SK-N-SH (cell line): ENCODE results near the gene PLA2G7. TPM values are rescaled to one million over a fixed set of nuclear protein-coding genes. Genes with fewer than 3 reads are reported as not detected.

Source experiments
- CTCF ChIA-PET: fragments of 300-600, 350-600 bp; formaldehyde crosslinking; extraction: SDS; loops from one replicate; lab custom pipeline; 2021; lab: Yijun Ruan, JAX
- POLR2A ChIA-PET: fragments of 350-600 bp; sonication (Branson Sonifier 250); formaldehyde crosslinking; extraction: SDS; loops from one replicate; lab custom pipeline; 2020; ENCODE audit warnings: antibody characterized with exemption, inconsistent platforms; lab: Yijun Ruan, JAX
- DNase-seq: peaks from one replicate; pipeline ENCODE4 v3.0.0; 2012
- H2AFZ ChIP-seq: fragments of 200-600 bp; sonication (generic); 2 replicates; pipeline ENCODE4 v1.8.1; 2016; ENCODE audit warnings: antibody characterized with exemption, mild to moderate bottlenecking, low read depth
- H3F3A ChIP-seq: fragments of 200-600 bp; sonication (generic); replicated peaks from 2 replicates; pipeline ENCODE3; 2016; ENCODE audit warnings: antibody characterized with exemption, mild to moderate bottlenecking; ENCODE audit not compliant: insufficient read depth
- H3K27ac ChIP-seq, 2 experiments: fragments of 200-500 bp in 1 of 2; fragments of 200-600 bp in 1 of 2; sonication (Bioruptor generic) in 1 of 2; sonication (generic), shearing (Covaris generic) in 1 of 2; 2 replicates each; pipeline versions ENCODE4 v1.5.1 to v1.6.1; 2014 to 2016; ENCODE audit warnings: low read depth in 2 of 2, inconsistent platforms in 1 of 2, low read length in 1 of 2, mild to moderate bottlenecking in 1 of 2, mixed read lengths in 1 of 2
- H3K27me3 ChIP-seq: fragments of 200-600 bp; sonication (generic), shearing (Covaris generic); 2 replicates; pipeline ENCODE4 v1.6.1; 2016; ENCODE audit warnings: mixed run types; ENCODE audit not compliant: insufficient read depth
- H3K36me3 ChIP-seq, 2 experiments: fragments of 200-500 bp in 1 of 2; fragments of 200-600 bp in 1 of 2; sonication (Bioruptor generic) in 1 of 2; sonication (generic) in 1 of 2; replicated peaks in 1 of 2; 2 replicates each; pipeline versions ENCODE3 to v1.5.1; 2014 to 2016; ENCODE audit warnings: low read length in 1 of 2, mild to moderate bottlenecking in 1 of 2; ENCODE audit not compliant: insufficient read depth in 2 of 2, control insufficient read depth in 1 of 2
- H3K4me1 ChIP-seq, 2 experiments: fragments of 200-500 bp in 1 of 2; fragments of 200-600 bp in 1 of 2; sonication (Bioruptor generic) in 1 of 2; sonication (generic), shearing (Covaris generic) in 1 of 2; 2 replicates each; pipeline versions ENCODE4 v1.5.1 to v1.6.1; 2014 to 2016; ENCODE audit warnings: low read depth in 1 of 2, low read length in 1 of 2, mixed run types in 1 of 2; ENCODE audit not compliant: insufficient read depth in 2 of 2, control insufficient read depth in 1 of 2
- H3K4me2 ChIP-seq: fragments of 200-600 bp; sonication (generic), shearing (Covaris generic); 2 replicates; pipeline ENCODE4 v1.6.1; 2017; ENCODE audit warnings: mixed run types
- H3K4me3 ChIP-seq, 2 experiments: fragments of 200-500 bp in 1 of 2; fragments of 200-600 bp in 1 of 2; sonication (Bioruptor generic) in 1 of 2; sonication (generic), shearing (Covaris generic) in 1 of 2; 2 replicates each; pipeline versions ENCODE4 v1.5.1 to v1.8.1; 2014 to 2016; ENCODE audit warnings: low read depth in 2 of 2, inconsistent platforms in 1 of 2, low read length in 1 of 2, mild to moderate bottlenecking in 1 of 2, mixed read lengths in 1 of 2, moderate library complexity in 1 of 2
- H3K79me2 ChIP-seq: fragments of 200-600 bp; sonication (generic); 2 replicates; pipeline ENCODE4 v1.8.1; 2017; ENCODE audit warnings: mild to moderate bottlenecking; ENCODE audit not compliant: insufficient read depth
- H3K9ac ChIP-seq: fragments of 200-600 bp; sonication (generic); 2 replicates; pipeline ENCODE4 v1.6.1; 2017; ENCODE audit warnings: mixed run types
- H3K9me2 ChIP-seq: fragments of 200-600 bp; sonication (generic); 2 replicates; pipeline ENCODE4 v1.6.1; 2017; ENCODE audit warnings: mixed run types
- H3K9me3 ChIP-seq: fragments of 200-600 bp; sonication (generic); 2 replicates; pipeline ENCODE4 v1.6.1; 2017; ENCODE audit warnings: mixed run types, mild to moderate bottlenecking, moderate library complexity
- H4K20me1 ChIP-seq: fragments of 200-600 bp; sonication (generic); 2 replicates; pipeline ENCODE4 v1.6.1; 2017; ENCODE audit warnings: mild to moderate bottlenecking, mixed run types; ENCODE audit not compliant: insufficient read depth
- CTCF ChIP-seq: fragments of 200-600 bp; sonication (generic); IDR thresholded peaks from 2 replicates; pipeline ENCODE4 v1.6.1; 2017; ENCODE audit warnings: antibody characterized with exemption, mild to moderate bottlenecking, moderate library complexity
- EP300 ChIP-seq, 2 experiments: IDR thresholded peaks; 2 replicates each; pipeline versions ENCODE4 v1.4.0 to v1.6.1; 2012; ENCODE audit warnings: borderline replicate concordance in 1 of 2, low read depth in 1 of 2, low read length in 1 of 2
- EZH2phosphoT487 ChIP-seq: fragments of 200-600 bp; sonication (generic); IDR thresholded peaks from 2 replicates; pipeline ENCODE4 v1.6.1; 2017; ENCODE audit warnings: low read depth, mixed run types, mild to moderate bottlenecking, antibody characterized with exemption, moderate library complexity, borderline replicate concordance
- FOXJ3 ChIP-seq: sonication (generic); formaldehyde crosslinking; IDR thresholded peaks from 2 replicates; pipeline ENCODE4 v1.5.1; 2020; ENCODE audit warnings: mild to moderate bottlenecking, missing genetic modification reagents
- FOXM1 ChIP-seq: IDR thresholded peaks from 2 replicates; pipeline ENCODE4 v1.4.0; 2012; ENCODE audit warnings: low read depth, mild to moderate bottlenecking
- IRF3 ChIP-seq: fragments of 150-350 bp; IDR thresholded peaks from 2 replicates; pipeline ENCODE4 v1.6.1; 2016; ENCODE audit warnings: mild to moderate bottlenecking, low read depth, low read length
- MXI1 ChIP-seq: IDR thresholded peaks from 2 replicates; pipeline ENCODE4 v1.6.1; 2012; ENCODE audit warnings: mild to moderate bottlenecking, low read depth, low read length, improper control_type of control experiment
- PBX3 ChIP-seq: IDR thresholded peaks from 2 replicates; pipeline ENCODE4; 2012
- REST ChIP-seq: IDR thresholded peaks from 2 replicates; pipeline ENCODE4 v1.6.1; 2012; ENCODE audit warnings: mild to moderate bottlenecking, low read depth, low read length, moderate library complexity
- SMC3 ChIP-seq: IDR thresholded peaks from 2 replicates; pipeline ENCODE4 v1.6.1; 2012; ENCODE audit warnings: low read depth, low read length, improper control_type of control experiment
- ZBTB33 ChIP-seq: IDR thresholded peaks from 2 replicates; pipeline ENCODE4 v1.4.0; 2012; ENCODE audit warnings: low read depth, borderline replicate concordance
- WGBS: methylation state at CpG from one replicate; pipeline ENCODE4 v1.1.6; 2017; ENCODE audit warnings: low lambda C conversion rate; 5-methylcytosine and 5-hydroxymethylcytosine counted together
- polyA plus RNA-seq, 3 experiments: library from polyadenylated mRNA; depleted of rRNA; stranded (reverse); fragments of >200 nt; gene quantifications; 2 replicates each; pipeline ENCODE4 v1.2.3, GENCODE V29; 2012

PLA2G7 gene
- polyA plus RNA-seq, 1 of the 3 experiments (the other 2 are of a cell fraction) = not detected

- Histone ChIP-seq H4K20me1 (no peaks in the 10 kb centered on the region), H3K9ac (no peak overlapping the region), H3K79me2 (no peaks in the 10 kb centered on the region), H2AFZ (no peak overlapping the region), H3K4me2 (no peak overlapping the region), H3K9me3 (no peaks in the 10 kb centered on the region), H3K4me3 (no peak overlapping the region), H3K36me3 (no peaks in the 10 kb centered on the region), H3K4me1 (no peaks in the 10 kb centered on the region), H3K27ac (no peak overlapping the region), H3K27me3 (no peaks in the 10 kb centered on the region), H3F3A (no peaks in the 10 kb centered on the region), H3K9me2 (no peaks in the 10 kb centered on the region)
- no peak for DNase-seq
- WGBS = 23% methylated on average over 1 of the region's 1 CpG
- ChIA-PET POLR2A (no interaction called here), CTCF (interaction anchor here (0.7 kb wide), 2 partner anchors 8 to 9 kb away, joined by 3 read pairs; no protein-coding TSS in a partner anchor)
- TF ChIP-seq FOXM1 = no peak
Observed at GRCh38 chr6:46674410-46674809, 60.8 kb downstream of the PLA2G7 start.

- no peaks in the 10 kb centered on the region for H3K9me3 ChIP-seq
- H3K9ac ChIP-seq = no peak overlapping the region
- ChIA-PET POLR2A (no interaction called here), CTCF (no interaction called here)
- no peak overlapping the region for H3K4me2 ChIP-seq
- no peaks in the 10 kb centered on the region for H3K36me3 ChIP-seq
- no peak for DNase-seq
- no peaks in the 10 kb centered on the region for H3K79me2 ChIP-seq
- no peak for TF ChIP-seq CTCF
- TF ChIP-seq IRF3 = no peak
- TF ChIP-seq REST = no peak
- TF ChIP-seq SMC3 = no peak
- TF ChIP-seq EP300 (IDR thresholded peaks at IDR 0.05; ENCODE audit: borderline replicate concordance in 1 of 2, low read depth in 1 of 2, low read length in 1 of 2) = no peak
- TF ChIP-seq ZBTB33 = no peak
- TF ChIP-seq FOXJ3 = no peak
- no peak for TF ChIP-seq MXI1
- no peak for TF ChIP-seq PBX3
- no peak for TF ChIP-seq EZH2phosphoT487
- 39% methylated on average over 2 of the region's 2 CpGs for WGBS
- no peaks in the 10 kb centered on the region for H3K27me3 ChIP-seq
- no peaks in the 10 kb centered on the region for H3K4me1 ChIP-seq
- no peaks in the 10 kb centered on the region for H3K9me2 ChIP-seq
- H3K27ac ChIP-seq = no peak overlapping the region
- no peak overlapping the region for H3K4me3 ChIP-seq
- H3F3A ChIP-seq = no peaks in the 10 kb centered on the region
- H4K20me1 ChIP-seq = no peaks in the 10 kb centered on the region
- H2AFZ ChIP-seq = no peak overlapping the region
Observed at GRCh38 chr6:46667377-46667776, 67.8 kb downstream of the PLA2G7 start.
